Measurements from ENCODE around the gene DNAAF5. TPM values are rescaled to one million over a fixed set of nuclear protein-coding genes. Genes with fewer than 3 reads are reported as not detected.

DNAAF5 gene
- polyA plus RNA-seq, 1 of the 3 experiments (the other 2 are of a cell fraction), result 58.5 TPM

GRCh38 chr7:690478-691360 is 35.8 kb upstream of the DNAAF5 start:
- Histone ChIP-seq H3F3A (replicated peaks; ENCODE audit: insufficient read depth) (no peaks in the 10 kb centered on the region), H2AFZ (ENCODE audit: low read depth) (no peak overlapping the region), H3K4me1 (ENCODE audit: control insufficient read depth in 1 of 2, insufficient read depth in 2 of 2, low read depth in 1 of 2, low read length in 1 of 2) (no peaks in the 10 kb centered on the region), H3K9me3 (peaks cover 8% of the 10 kb centered on the region; the same call in 1 of the 2 replicates), H3K4me3 (ENCODE audit: low read depth in 2 of 2, low read length in 1 of 2) (no peak overlapping the region), H3K9ac (no peak overlapping the region), H3K79me2 (ENCODE audit: insufficient read depth) (no peaks in the 10 kb centered on the region), H4K20me1 (ENCODE audit: insufficient read depth) (no peaks in the 10 kb centered on the region), H3K9me2 (no peaks in the 10 kb centered on the region), H3K27me3 (ENCODE audit: insufficient read depth) (no peaks in the 10 kb centered on the region), H3K27ac (ENCODE audit: low read depth in 2 of 2, low read length in 1 of 2) (no peak overlapping the region), H3K4me2 (no peak overlapping the region), H3K36me3 (replicated peaks in 1 of 2; ENCODE audit: control insufficient read depth in 1 of 2, insufficient read depth in 2 of 2, low read length in 1 of 2) (peaks cover 0 to 3% of the 10 kb centered on the region in 2 experiments)
- no peak for DNase-seq
- ChIA-PET POLR2A (no interaction called here), CTCF (interaction anchor here (1.1 kb wide), 1 partner anchor 25 kb away, joined by 4 read pairs; no protein-coding TSS in a partner anchor)
- WGBS (ENCODE audit: low lambda C conversion rate), result 98% methylated on average over 27 of the region's 27 CpGs
- TF ChIP-seq JUND (IDR thresholded peaks at IDR 0.05), result no peak
- TF ChIP-seq PBX3 (IDR thresholded peaks at IDR 0.05), result no peak
- no peak for TF ChIP-seq CHD2 (IDR thresholded peaks at IDR 0.05; ENCODE audit: low read length, partially characterized antibody)
- no peak for TF ChIP-seq NFIC (IDR thresholded peaks at IDR 0.05; ENCODE audit: borderline replicate concordance)
- no peak for TF ChIP-seq USF2 (IDR thresholded peaks at IDR 0.05; ENCODE audit: borderline replicate concordance, low read depth, low read length)
- TF ChIP-seq YY1 (IDR thresholded peaks at IDR 0.05; ENCODE audit: low read depth), result no peak
- TF ChIP-seq ELF1 (IDR thresholded peaks at IDR 0.05), result no peak
- TF ChIP-seq FOXM1 (IDR thresholded peaks at IDR 0.05; ENCODE audit: low read depth), result no peak

DNA sequence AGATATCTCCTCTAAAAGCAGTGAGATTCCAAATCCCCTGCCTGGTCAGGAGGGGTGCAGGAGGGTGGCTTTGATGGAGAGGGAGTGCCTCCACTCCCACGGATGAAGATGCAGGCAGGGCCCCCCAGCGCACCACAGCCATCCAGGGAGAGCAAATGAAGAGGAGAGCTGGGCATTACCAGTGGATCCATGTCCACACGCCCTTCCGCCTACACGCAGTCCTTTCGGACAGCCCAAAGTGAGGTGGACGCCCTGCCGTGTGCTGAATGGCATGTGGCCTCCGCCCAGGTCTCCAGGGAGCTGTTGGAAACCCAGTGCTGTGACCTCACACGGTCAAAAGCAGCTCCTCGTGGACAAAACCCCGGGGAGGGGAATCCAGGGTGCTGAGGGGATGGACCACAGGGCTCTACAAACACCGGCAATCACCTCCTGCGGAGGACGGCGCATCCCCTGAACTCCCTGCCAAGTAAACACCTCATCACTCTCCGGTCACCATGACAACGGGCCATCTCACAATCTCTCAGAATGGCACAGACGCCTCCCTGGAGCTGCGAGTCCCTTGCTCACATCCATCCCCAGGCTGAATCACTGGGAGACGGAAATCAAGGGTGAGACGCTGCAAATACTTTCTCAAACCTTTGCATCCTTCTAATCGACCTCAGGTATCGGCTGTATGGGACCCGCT is 35.0 kb upstream of the DNAAF5 start:
- WGBS (ENCODE audit: low lambda C conversion rate), result 96% methylated on average over 24 of the region's 25 CpGs
- H2AFZ ChIP-seq (ENCODE audit: low read depth), result no peak overlapping the region

More for the DNA sequence above, 35.0 kb upstream of the DNAAF5 start:
- Histone ChIP-seq H3K9ac (no peak overlapping the region), H3K9me3 (0 out of 2 replicates have a peak, but pooled peaks cover 4% of the 10 kb centered on the region), H3K4me3 (ENCODE audit: low read depth in 2 of 2, low read length in 1 of 2) (no peak overlapping the region), H3K27me3 (ENCODE audit: insufficient read depth) (no peaks in the 10 kb centered on the region), H3K4me1 (ENCODE audit: control insufficient read depth in 1 of 2, insufficient read depth in 2 of 2, low read depth in 1 of 2, low read length in 1 of 2) (no peaks in the 10 kb centered on the region), H3K4me2 (no peak overlapping the region), H3K36me3 (replicated peaks in 1 of 2; ENCODE audit: control insufficient read depth in 1 of 2, insufficient read depth in 2 of 2, low read length in 1 of 2) (peaks cover 0 to 3% of the 10 kb centered on the region in 2 experiments), H3F3A (replicated peaks; ENCODE audit: insufficient read depth) (no peaks in the 10 kb centered on the region), H4K20me1 (ENCODE audit: insufficient read depth) (no peaks in the 10 kb centered on the region), H3K9me2 (no peaks in the 10 kb centered on the region), H3K27ac (ENCODE audit: low read depth in 2 of 2, low read length in 1 of 2) (no peak overlapping the region), H3K79me2 (ENCODE audit: insufficient read depth) (no peaks in the 10 kb centered on the region)
- TF ChIP-seq GABPA (IDR thresholded peaks at IDR 0.05; ENCODE audit: low read depth) (no peak), TCF12 (IDR thresholded peaks at IDR 0.05) (no peak), RAD21 (IDR thresholded peaks at IDR 0.05; ENCODE audit: low read length) (no peak), ZBTB33 (IDR thresholded peaks at IDR 0.05; ENCODE audit: borderline replicate concordance, low read depth) (no peak), PBX3 (IDR thresholded peaks at IDR 0.05) (no peak)
- CTCF ChIA-PET, result no interaction called here
- POLR2A ChIA-PET, result interaction anchor here (0.7 kb wide), 1 partner anchor 26 kb away, joined by 3 read pairs; no protein-coding TSS in a partner anchor
- DNase-seq, result no peak
